Activated CD4-positive, alpha-beta memory T cell treated with anti-CD3 and anti-CD28 coated beads, Interleukin-2, amount 10 ng/mL, durations not matched to agents 7 days and 5 days (primary cell): ENCODE results near the gene TNNC1. TPM values are rescaled to one million over a fixed set of nuclear protein-coding genes. Genes with fewer than 3 reads are reported as not detected.

Experiments used
- CTCF ChIA-PET: fragments of 350-600 bp; sonication (Branson Sonifier 250); formaldehyde crosslinking; loops from one replicate; lab custom pipeline; 2021; ENCODE audit warnings: antibody characterized with exemption, inconsistent platforms; lab: Charles Lee
- POLR2A ChIA-PET: fragments of 350-600 bp; sonication (Branson Sonifier 250); formaldehyde crosslinking; loops from one replicate; lab custom pipeline; 2021; ENCODE audit warnings: antibody characterized with exemption; lab: Charles Lee
- DNase-seq: peaks from one replicate; pipeline ENCODE4 v3.0.0-alpha.2; 2020
- H3K27ac Mint-ChIP-seq: one replicate; pipeline ENCODE4 v1.8.0; 2021; ENCODE audit warnings: mild to moderate bottlenecking, mixed read lengths
- H3K27me3 Mint-ChIP-seq: one replicate; pipeline ENCODE4 v1.8.0; 2021; ENCODE audit warnings: mixed read lengths
- H3K36me3 Mint-ChIP-seq: one replicate; pipeline ENCODE4 v1.8.0; 2021; ENCODE audit warnings: low read depth, mixed read lengths
- H3K4me1 Mint-ChIP-seq: one replicate; pipeline ENCODE4 v1.8.0; 2021; ENCODE audit warnings: mixed read lengths
- H3K4me3 Mint-ChIP-seq: one replicate; pipeline ENCODE4 v1.8.0; 2021; ENCODE audit warnings: mild to moderate bottlenecking, mixed read lengths
- H3K9me3 Mint-ChIP-seq: one replicate; pipeline ENCODE4 v1.8.0; 2021; ENCODE audit warnings: mixed read lengths
- total RNA-seq, 2 experiments: library from RNA; stranded (reverse); gene quantifications; one replicate each; pipeline ENCODE4 v1.2.3, GENCODE V29; 2021

Gene TNNC1
- total RNA-seq, 2 experiments from 2014 or later, result 2.3 to 2.5 TPM

GRCh38 chr3:52433996-52434479, 19.8 kb downstream of the TNNC1 start:
- ChIA-PET POLR2A (interaction anchor here (1.3 kb wide), 1 partner anchor 102 kb away, joined by 3 read pairs; no protein-coding TSS in a partner anchor), CTCF (interaction anchor here (1.3 to 12.0 kb wide), 2 partner anchors 14 to 22 kb away, joined by 5 to 151 read pairs; partner anchors contain the start of gene SEMA3G)
- Mint-ChIP-seq H3K4me3 (no peak overlapping the region), H3K27me3 (peaks cover 3% of the 10 kb centered on the region), H3K4me1 (peaks cover 24% of the 10 kb centered on the region), H3K36me3 (no peaks in the 10 kb centered on the region), H3K9me3 (no peaks in the 10 kb centered on the region), H3K27ac (no peak overlapping the region)
- DNase-seq, result no peak

DNA sequence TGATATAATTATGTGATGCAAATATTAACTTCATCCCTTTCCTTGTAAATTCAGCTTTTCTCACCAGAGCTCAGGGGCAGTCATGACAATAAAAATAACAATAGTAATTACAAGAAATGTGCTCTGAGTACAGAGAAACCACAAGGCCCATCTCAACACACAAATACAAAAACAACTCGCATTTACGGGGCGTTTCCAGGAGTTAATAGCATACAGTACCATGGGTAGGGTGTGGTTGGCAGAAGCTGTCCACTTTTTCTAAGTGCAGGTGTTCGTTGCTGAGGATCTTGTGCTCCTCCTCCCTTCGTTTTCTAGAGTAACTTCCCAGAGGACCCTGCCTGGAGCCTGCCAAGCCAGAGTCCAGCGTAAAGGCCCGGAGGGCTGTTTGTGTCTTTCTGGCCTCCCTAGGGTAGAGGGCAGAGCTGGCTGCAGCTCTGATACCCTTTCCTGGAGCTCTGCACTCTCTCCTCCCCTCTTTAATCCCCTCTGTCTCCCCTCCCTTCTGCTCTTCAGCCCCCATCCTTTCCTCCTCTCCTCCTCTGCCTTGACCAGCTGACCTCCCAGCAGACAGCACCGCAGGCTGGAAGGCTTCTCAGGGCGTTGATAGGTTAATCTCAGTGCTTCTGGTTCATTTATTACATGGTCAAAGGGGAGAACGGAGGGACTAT, 20.4 kb downstream of the TNNC1 start:
- Mint-ChIP-seq H3K4me3 (no peak overlapping the region), H3K4me1 (peaks cover 24% of the 10 kb centered on the region), H3K9me3 (no peaks in the 10 kb centered on the region), H3K27me3 (peaks cover 3% of the 10 kb centered on the region), H3K36me3 (no peaks in the 10 kb centered on the region), H3K27ac (peak overlapping the region; percentile 0)
- ChIA-PET CTCF (interaction anchor here (0.8 to 12.0 kb wide), 3 partner anchors 15 to 39 kb away, joined by 3 to 151 read pairs (median 5); partner anchors contain the start of gene SEMA3G), POLR2A (interaction anchor here (1.0 to 1.7 kb wide), 2 partner anchors 13 to 14 kb away, joined by 3 read pairs; no protein-coding TSS in a partner anchor)
- DNase-seq, result no peak

DNA sequence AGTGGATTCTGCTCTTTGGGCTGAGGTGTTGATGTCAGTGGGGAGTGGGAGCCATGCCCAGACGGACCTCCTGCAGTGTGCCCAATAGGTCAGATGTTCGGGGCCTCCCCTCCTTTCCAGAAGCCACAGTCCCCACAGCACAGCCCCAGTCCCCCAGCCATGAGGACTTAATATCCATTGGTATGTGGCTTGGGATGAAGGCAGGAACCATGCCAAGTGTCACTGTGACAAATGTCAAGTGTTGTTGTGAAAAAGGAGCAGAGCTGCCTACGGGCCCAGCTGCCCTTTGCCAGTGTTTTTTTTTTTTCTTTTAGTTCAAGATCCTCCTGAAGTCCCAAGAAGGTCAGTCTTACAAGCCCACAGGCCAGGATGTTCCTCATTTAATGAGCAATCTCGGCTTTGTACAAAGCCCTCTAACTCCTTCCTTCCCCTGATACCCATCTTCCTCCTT, 21.1 kb downstream of the TNNC1 start:
- Mint-ChIP-seq H3K9me3 (no peaks in the 10 kb centered on the region), H3K36me3 (no peaks in the 10 kb centered on the region), H3K4me3 (no peak overlapping the region), H3K27ac (peak overlapping the region; percentile 0), H3K4me1 (peaks cover 24% of the 10 kb centered on the region), H3K27me3 (peaks cover 6% of the 10 kb centered on the region)
- CTCF ChIA-PET, result interaction anchor here (0.8 to 12.0 kb wide), 4 partner anchors 16 to 40 kb away, joined by 3 to 151 read pairs (median 6); partner anchors contain the start of gene SEMA3G
- POLR2A ChIA-PET, result interaction anchor here (0.8 to 1.7 kb wide), 4 partner anchors 12 to 15 kb away, joined by 3 to 7 read pairs (median 3); no protein-coding TSS in a partner anchor
- no peak for DNase-seq

GRCh38 chr3:52432225-52432624, 21.6 kb downstream of the TNNC1 start:
- Mint-ChIP-seq H3K36me3 (no peaks in the 10 kb centered on the region), H3K27ac (no peak overlapping the region), H3K9me3 (no peaks in the 10 kb centered on the region), H3K4me1 (peaks cover 24% of the 10 kb centered on the region), H3K27me3 (peaks cover 6% of the 10 kb centered on the region), H3K4me3 (no peak overlapping the region)
- POLR2A ChIA-PET, result interaction anchor here (0.8 to 1.7 kb wide), 3 partner anchors 12 to 15 kb away, joined by 3 to 7 read pairs (median 3); no protein-coding TSS in a partner anchor
- CTCF ChIA-PET, result interaction anchor here (2.3 to 12.0 kb wide), 2 partner anchors 16 to 20 kb away, joined by 7 to 151 read pairs; partner anchors contain the start of gene SEMA3G
- no peak for DNase-seq

- Mint-ChIP-seq H3K4me3 (no peak overlapping the region), H3K27me3 (peaks cover 6% of the 10 kb centered on the region), H3K36me3 (no peaks in the 10 kb centered on the region), H3K9me3 (no peaks in the 10 kb centered on the region), H3K27ac (no peak overlapping the region), H3K4me1 (peaks cover 24% of the 10 kb centered on the region)
- no peak for DNase-seq
- ChIA-PET CTCF (interaction anchor here (2.3 to 12.0 kb wide), 2 partner anchors 17 to 20 kb away, joined by 7 to 151 read pairs; partner anchors contain the start of gene SEMA3G), POLR2A (interaction anchor here (1.4 to 1.7 kb wide), 2 partner anchors 14 to 16 kb away, joined by 3 to 7 read pairs; no protein-coding TSS in a partner anchor)
Measured at GRCh38 chr3:52431459-52432223, 22.2 kb downstream of the TNNC1 start.

DNA sequence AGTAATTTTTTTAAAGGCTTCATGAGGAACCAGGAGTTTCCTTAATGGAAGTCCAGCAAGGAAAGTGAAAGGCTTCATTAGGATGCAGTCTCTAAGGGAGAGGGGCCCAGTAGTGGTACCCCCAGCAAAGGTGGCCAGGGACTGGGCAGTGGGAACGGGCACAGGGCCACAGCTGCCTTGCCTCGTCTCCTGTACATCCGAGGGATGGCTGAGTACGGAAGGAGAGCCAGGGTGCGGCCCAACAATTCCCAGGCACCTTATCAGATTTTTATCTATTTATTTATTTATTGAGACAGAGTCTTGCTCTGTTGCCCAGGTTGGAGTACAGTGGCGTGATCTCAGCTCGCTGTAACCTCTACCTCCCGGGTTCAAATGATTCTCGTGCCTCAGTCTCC, 23.4 kb downstream of the TNNC1 start:
- Mint-ChIP-seq H3K9me3 (no peaks in the 10 kb centered on the region), H3K4me3 (no peak overlapping the region), H3K27ac (no peak overlapping the region), H3K4me1 (peaks cover 24% of the 10 kb centered on the region), H3K27me3 (peaks cover 9% of the 10 kb centered on the region), H3K36me3 (no peaks in the 10 kb centered on the region)
- ChIA-PET POLR2A (no interaction called here), CTCF (interaction anchor here (2.3 to 12.0 kb wide), 2 partner anchors 18 kb away, joined by 7 to 151 read pairs; partner anchors contain the start of gene SEMA3G)
- no peak for DNase-seq

DNA sequence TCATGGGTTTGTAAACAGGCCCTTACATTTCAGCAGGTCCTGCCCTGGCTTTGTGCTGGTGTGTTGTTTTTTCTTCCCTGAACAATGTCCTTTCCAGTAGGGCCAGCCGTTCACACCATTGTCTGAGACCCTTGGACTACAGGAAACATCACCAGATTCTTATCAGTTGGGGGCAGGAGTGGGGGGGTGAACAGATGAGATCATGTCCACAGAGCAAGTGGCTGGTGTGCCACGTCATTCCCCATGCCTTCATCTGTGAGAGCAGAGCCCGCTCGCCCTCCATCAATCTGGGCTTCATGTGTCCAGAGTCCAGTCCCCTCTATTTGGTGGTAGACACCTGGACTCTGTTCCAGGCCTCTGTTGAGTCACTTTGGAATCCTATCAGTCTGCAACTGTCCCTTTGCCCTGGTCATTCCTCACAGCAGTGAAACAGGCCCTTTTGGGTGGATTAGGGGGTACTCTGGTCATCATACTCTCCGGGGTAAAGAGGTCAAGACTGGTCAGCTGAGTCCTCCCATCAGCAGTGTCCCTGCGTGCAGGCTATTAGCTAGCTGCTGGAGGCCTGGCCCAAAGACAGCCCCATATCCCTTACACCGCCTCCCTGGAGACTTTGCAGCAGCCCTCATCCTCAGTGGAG, 23.9 kb downstream of the TNNC1 start:
- POLR2A ChIA-PET, result interaction anchor here (1.7 kb wide), 1 partner anchor 19 kb away, joined by 3 read pairs; no protein-coding TSS in a partner anchor
- CTCF ChIA-PET, result interaction anchor here (1.0 to 12.0 kb wide), 4 partner anchors 10 to 428 kb away, joined by 3 to 151 read pairs (median 6); partner anchors contain the start of gene SEMA3G
- Mint-ChIP-seq H3K9me3 (no peaks in the 10 kb centered on the region), H3K27me3 (peaks cover 9% of the 10 kb centered on the region), H3K4me3 (no peak overlapping the region), H3K27ac (no peak overlapping the region), H3K4me1 (peaks cover 24% of the 10 kb centered on the region), H3K36me3 (no peaks in the 10 kb centered on the region)
- no peak for DNase-seq

GRCh38 chr3:52429031-52429430, 24.8 kb downstream of the TNNC1 start:
- no peaks in the 10 kb centered on the region for H3K36me3 Mint-ChIP-seq
- DNase-seq, result no peak
- no peak overlapping the region for H3K27ac Mint-ChIP-seq
- no peaks in the 10 kb centered on the region for H3K9me3 Mint-ChIP-seq
- H3K27me3 Mint-ChIP-seq, result peaks cover 7% of the 10 kb centered on the region
- H3K4me3 Mint-ChIP-seq, result no peak overlapping the region
- H3K4me1 Mint-ChIP-seq, result peaks cover 21% of the 10 kb centered on the region
- ChIA-PET CTCF (interaction anchor here (1.0 to 12.0 kb wide), 9 partner anchors 8 to 428 kb away, joined by 3 to 151 read pairs (median 3); partner anchors contain the start of gene SEMA3G), POLR2A (interaction anchor here (0.8 to 1.7 kb wide), 2 partner anchors 17 to 20 kb away, joined by 3 to 4 read pairs; partner anchors contain the start of gene SEMA3G)

DNA sequence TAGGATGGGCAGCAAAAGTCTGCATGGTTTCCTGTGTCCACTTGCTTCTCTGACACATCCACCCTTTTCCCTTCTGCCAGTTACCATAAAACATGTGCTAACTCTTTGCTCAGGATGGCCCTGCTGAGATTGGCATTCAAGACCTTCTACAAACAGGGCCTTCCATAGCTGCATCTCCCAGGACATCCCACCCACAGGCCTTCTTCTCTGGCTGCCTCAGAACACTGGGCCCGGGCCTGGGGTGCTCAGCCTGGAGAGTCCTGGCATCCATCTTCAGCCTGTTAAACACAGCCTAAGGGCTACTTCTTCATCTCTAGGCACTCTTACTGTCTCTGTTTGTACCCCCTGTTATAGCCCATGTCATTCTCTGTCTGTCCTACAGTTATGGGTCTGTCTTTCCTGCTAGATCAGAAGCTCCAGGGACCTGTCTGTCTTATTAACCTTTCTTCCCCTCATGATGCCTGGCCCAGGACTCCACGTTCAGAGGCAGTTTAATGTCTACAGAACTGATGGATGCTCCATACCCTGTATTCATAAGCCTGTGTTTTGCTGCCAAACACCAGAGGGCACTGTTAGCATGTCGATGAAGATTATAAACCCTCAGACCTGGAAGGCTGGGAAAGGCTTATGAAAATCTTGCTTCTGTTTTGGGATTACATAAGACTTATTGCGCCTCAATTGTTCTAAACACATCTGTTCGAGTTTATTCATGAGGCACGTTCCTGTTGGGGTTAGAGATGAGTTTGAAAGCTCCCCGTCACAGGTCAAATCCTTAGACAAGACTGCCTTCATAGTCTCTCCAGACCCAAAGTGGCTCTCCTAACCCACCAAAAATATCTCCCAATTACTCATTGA, 25.5 kb downstream of the TNNC1 start:
- POLR2A ChIA-PET, result interaction anchor here (0.8 to 1.7 kb wide), 3 partner anchors 18 to 108 kb away, joined by 3 to 4 read pairs (median 3); partner anchors contain the start of gene SEMA3G
- H3K27me3 Mint-ChIP-seq, result peaks cover 6% of the 10 kb centered on the region
- H3K9me3 Mint-ChIP-seq, result no peaks in the 10 kb centered on the region
- no peaks in the 10 kb centered on the region for H3K36me3 Mint-ChIP-seq
- peaks cover 16% of the 10 kb centered on the region for H3K4me1 Mint-ChIP-seq
- no peak overlapping the region for H3K27ac Mint-ChIP-seq
- CTCF ChIA-PET, result interaction anchor here (0.6 to 12.0 kb wide), 15 partner anchors 9 to 427 kb away, joined by 3 to 151 read pairs (median 3); partner anchors contain the start of gene SEMA3G
- no peak overlapping the region for H3K4me3 Mint-ChIP-seq
- DNase-seq, result peak; percentile 44

- ChIA-PET POLR2A (no interaction called here), CTCF (interaction anchor here (1.2 kb wide), 1 partner anchor 11 kb away, joined by 4 read pairs; no protein-coding TSS in a partner anchor)
- no peaks in the 10 kb centered on the region for H3K4me1 Mint-ChIP-seq
- no peaks in the 10 kb centered on the region for H3K9me3 Mint-ChIP-seq
- DNase-seq, result no peak
- no peak overlapping the region for H3K27ac Mint-ChIP-seq
- H3K27me3 Mint-ChIP-seq, result peaks cover 6% of the 10 kb centered on the region
- H3K36me3 Mint-ChIP-seq, result peaks cover 2% of the 10 kb centered on the region
- H3K4me3 Mint-ChIP-seq, result no peak overlapping the region
Measured at GRCh38 chr3:52423173-52423572, 30.7 kb downstream of the TNNC1 start.

GRCh38 chr3:52422669-52423068, 31.2 kb downstream of the TNNC1 start:
- H3K27me3 Mint-ChIP-seq, result peaks cover 3% of the 10 kb centered on the region
- POLR2A ChIA-PET, result no interaction called here
- DNase-seq, result no peak
- H3K4me3 Mint-ChIP-seq, result no peak overlapping the region
- no peaks in the 10 kb centered on the region for H3K4me1 Mint-ChIP-seq
- H3K9me3 Mint-ChIP-seq, result no peaks in the 10 kb centered on the region
- H3K36me3 Mint-ChIP-seq, result peaks cover 3% of the 10 kb centered on the region
- H3K27ac Mint-ChIP-seq, result no peak overlapping the region
- CTCF ChIA-PET, result interaction anchor here (1.2 kb wide), 1 partner anchor 10 kb away, joined by 4 read pairs; no protein-coding TSS in a partner anchor
